GM23338 (cell line): ENCODE measurements around the gene FOXP1. TPM values are rescaled to one million over a fixed set of nuclear protein-coding genes. Genes with fewer than 3 reads are reported as not detected.

Source experiments
- ATAC-seq: fragments of 200-7000 bp; cut with Tn5 transposase; 3 replicates; pipeline ENCODE4 v1.9.1; 2020
- DNase-seq: peaks from one replicate; pipeline ENCODE4 v3.0.0-alpha.2; 2015; ENCODE audit warnings: low spot score
- H2AFZ ChIP-seq: fragments of 200-600 bp; sonication (generic); 2 replicates; pipeline ENCODE4 v1.8.0; 2016; ENCODE audit warnings: antibody characterized with exemption, mild to moderate bottlenecking, moderate library complexity
- H3F3A ChIP-seq: fragments of 200-600 bp; sonication (generic); replicated peaks from 2 replicates; pipeline ENCODE4 v1.8.0; 2017; ENCODE audit warnings: antibody characterized with exemption, mixed run types, low read depth
- H3K27ac ChIP-seq: fragments of 200-600 bp; sonication (generic); 2 replicates; pipeline ENCODE4 v1.6.1; 2016; ENCODE audit warnings: low read depth
- H3K27me3 ChIP-seq: fragments of 200-600 bp; sonication (generic); 2 replicates; pipeline ENCODE4 v1.8.0; 2016; ENCODE audit warnings: mild to moderate bottlenecking, mixed run types, moderate library complexity; ENCODE audit not compliant: insufficient read depth
- H3K36me3 ChIP-seq: fragments of 200-600 bp; sonication (generic); 2 replicates; pipeline ENCODE4 v1.8.0; 2016; ENCODE audit warnings: mild to moderate bottlenecking; ENCODE audit not compliant: insufficient read depth
- H3K4me1 ChIP-seq: fragments of 200-600 bp; sonication (generic); 2 replicates; pipeline ENCODE4 v1.8.0; 2016; ENCODE audit warnings: mild to moderate bottlenecking, moderate library complexity; ENCODE audit not compliant: insufficient read depth
- H3K4me2 ChIP-seq: fragments of 200-600 bp; sonication (generic); 2 replicates; pipeline ENCODE4 v1.7.1; 2017; ENCODE audit warnings: mixed run types
- H3K4me3 ChIP-seq: fragments of 200-600 bp; sonication (generic); 2 replicates; pipeline ENCODE4 v1.6.1; 2016; ENCODE audit warnings: mixed run types
- H3K79me2 ChIP-seq: fragments of 200-600 bp; sonication (generic); replicated peaks from 2 replicates; pipeline ENCODE4 v1.8.0; 2017; ENCODE audit warnings: mild to moderate bottlenecking; ENCODE audit not compliant: insufficient read depth
- H3K9me2 ChIP-seq: fragments of 200-600 bp; sonication (generic); 2 replicates; pipeline ENCODE4 v1.8.0; 2017; ENCODE audit not compliant: insufficient read depth
- H4K20me1 ChIP-seq: fragments of 200-600 bp; sonication (generic); replicated peaks from 2 replicates; pipeline ENCODE4 v1.8.0; 2017; ENCODE audit warnings: mild to moderate bottlenecking; ENCODE audit not compliant: insufficient read depth
- H3K27ac Mint-ChIP-seq: 2 replicates; pipeline ENCODE4 v1.8.0; 2020; ENCODE audit warnings: inconsistent platforms, mild to moderate bottlenecking, moderate library complexity, mixed read lengths
- H3K27me3 Mint-ChIP-seq: 3 replicates; pipeline ENCODE4 v1.8.0; 2022; ENCODE audit warnings: low read depth, mild to moderate bottlenecking, moderate library complexity, mixed read lengths, inconsistent platforms; ENCODE audit not compliant: insufficient read depth, poor library complexity
- H3K36me3 Mint-ChIP-seq: 3 replicates; pipeline ENCODE4 v1.8.0; 2021; ENCODE audit warnings: low read depth, mild to moderate bottlenecking, inconsistent platforms, moderate library complexity, mixed read lengths
- H3K4me1 Mint-ChIP-seq: 3 replicates; pipeline ENCODE4 v1.8.0; 2020; ENCODE audit warnings: mild to moderate bottlenecking, inconsistent platforms, mixed read lengths
- H3K4me3 Mint-ChIP-seq: 3 replicates; pipeline ENCODE4 v1.8.0; 2021; ENCODE audit warnings: moderate library complexity, mild to moderate bottlenecking, inconsistent platforms, mixed read lengths
- H3K9me3 Mint-ChIP-seq: 3 replicates; pipeline ENCODE4 v1.8.0; 2020; ENCODE audit warnings: moderate library complexity, mild to moderate bottlenecking, inconsistent platforms, mixed read lengths
- CREB1 ChIP-seq: fragments of 250-450 bp; sonication (Bioruptor Pico); IDR thresholded peaks from 2 replicates; pipeline ENCODE4 v1.5.0; 2020; ENCODE audit warnings: low read depth, mild to moderate bottlenecking, moderate library complexity
- EZH2phosphoT487 ChIP-seq: fragments of 200-600 bp; sonication (generic); IDR thresholded peaks from one replicate; pipeline ENCODE4 v1.8.1; 2018; ENCODE audit warnings: antibody characterized with exemption; ENCODE audit not compliant: unreplicated experiment
- JUNB ChIP-seq: IDR thresholded peaks from one replicate; pipeline ENCODE4 v1.6.1; 2016; ENCODE audit warnings: antibody characterized with exemption; ENCODE audit not compliant: unreplicated experiment
- POLR2AphosphoS5 ChIP-seq: IDR thresholded peaks from 2 replicates; pipeline ENCODE4 v1.6.1; 2016; ENCODE audit warnings: antibody characterized with exemption, low read depth
- ZNF114 ChIP-seq: fragments of 250-450 bp; sonication (Bioruptor Pico); IDR thresholded peaks from 2 replicates; pipeline ENCODE4 v1.5.0; 2020; ENCODE audit warnings: mild to moderate bottlenecking, moderate library complexity
- ZNF331 ChIP-seq: fragments of 250-450 bp; sonication (Bioruptor Pico); IDR thresholded peaks from 2 replicates; pipeline ENCODE4 v1.5.0; 2020; ENCODE audit warnings: low read depth, mild to moderate bottlenecking, moderate library complexity
- polyA plus RNA-seq: library from polyadenylated mRNA; unstranded; fragments of >200 nt; fragmentation: Nextera tagmentation; extraction: Ambion mirVana; gene quantifications from 2 replicates; pipeline ENCODE4 v1.2.1, GENCODE V29; 2016
- total RNA-seq: library from RNA; depleted of rRNA; stranded (reverse); fragments of >200 nt; shearing (Covaris generic); gene quantifications from 2 replicates; pipeline ENCODE4 v1.2.3, GENCODE V29; 2014
- TF ChIP-seq, protein P1 (sequence below), 2 experiments: fragments of 200-600 bp in 1 of 2; sonication (generic) in 1 of 2; conservative IDR thresholded peaks; 2 replicates each; pipeline versions ENCODE4 v1.5.1 to v1.6.1; 2016 to 2017; ENCODE audit warnings: antibody characterized with exemption in 2 of 2, low read depth in 2 of 2, mild to moderate bottlenecking in 2 of 2, moderate library complexity in 1 of 2
- TF ChIP-seq, protein P2 (sequence below): IDR thresholded peaks from one replicate; pipeline ENCODE4 v1.6.1; 2018; ENCODE audit warnings: antibody characterized with exemption; ENCODE audit not compliant: unreplicated experiment

Gene FOXP1
- total and polyA plus RNA-seq, 2 experiments from 2014 or later, result 32.9 to 35.5 TPM

DNA sequence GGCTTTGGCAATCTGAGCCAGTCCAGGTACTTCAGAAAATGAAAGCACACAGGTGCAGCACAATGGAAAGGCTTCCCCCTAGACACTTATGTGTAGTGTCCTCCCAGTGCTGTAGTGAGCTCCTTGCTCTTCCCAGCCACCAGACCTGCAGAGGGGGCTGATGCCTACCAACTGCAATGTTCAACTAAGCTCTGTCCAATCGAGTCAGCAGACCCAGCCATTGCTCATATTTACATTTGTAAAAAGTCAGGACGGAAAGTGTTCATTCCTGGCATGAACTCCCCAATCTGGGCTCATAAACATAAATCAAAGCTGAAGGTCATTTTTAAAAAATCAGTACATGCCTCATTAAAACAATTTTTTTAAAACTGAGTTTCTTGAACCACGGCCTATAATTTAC, 73.0 kb downstream of the FOXP1 start:
- H3K4me3 ChIP-seq, result no peak overlapping the region
- Mint-ChIP-seq H3K9me3 (no peaks in the 10 kb centered on the region), H3K4me3 (no peak overlapping the region), H3K27ac (peak overlapping the region; percentile 47; the same call in 1 of the 2 replicates), H3K4me1 (peaks cover 30% of the 10 kb centered on the region), H3K27me3 (peaks cover 2% of the 10 kb centered on the region), H3K36me3 (no peaks in the 10 kb centered on the region)
- H3F3A ChIP-seq, result no peaks in the 10 kb centered on the region
- H3K27me3 ChIP-seq, result no peaks in the 10 kb centered on the region
- H3K4me1 ChIP-seq, result peaks cover 26% of the 10 kb centered on the region
- H3K4me2 ChIP-seq, result no peak overlapping the region
- H3K79me2 ChIP-seq, result no peaks in the 10 kb centered on the region
- H3K36me3 ChIP-seq, result no peaks in the 10 kb centered on the region
- no peaks in the 10 kb centered on the region for H3K9me2 ChIP-seq
- ATAC-seq (peak; percentile 11; the same call in 1 of the 3 replicates), DNase-seq (no peak)
- H2AFZ ChIP-seq, result no peak overlapping the region
- H4K20me1 ChIP-seq, result no peaks in the 10 kb centered on the region
- TF ChIP-seq, protein P1, sequence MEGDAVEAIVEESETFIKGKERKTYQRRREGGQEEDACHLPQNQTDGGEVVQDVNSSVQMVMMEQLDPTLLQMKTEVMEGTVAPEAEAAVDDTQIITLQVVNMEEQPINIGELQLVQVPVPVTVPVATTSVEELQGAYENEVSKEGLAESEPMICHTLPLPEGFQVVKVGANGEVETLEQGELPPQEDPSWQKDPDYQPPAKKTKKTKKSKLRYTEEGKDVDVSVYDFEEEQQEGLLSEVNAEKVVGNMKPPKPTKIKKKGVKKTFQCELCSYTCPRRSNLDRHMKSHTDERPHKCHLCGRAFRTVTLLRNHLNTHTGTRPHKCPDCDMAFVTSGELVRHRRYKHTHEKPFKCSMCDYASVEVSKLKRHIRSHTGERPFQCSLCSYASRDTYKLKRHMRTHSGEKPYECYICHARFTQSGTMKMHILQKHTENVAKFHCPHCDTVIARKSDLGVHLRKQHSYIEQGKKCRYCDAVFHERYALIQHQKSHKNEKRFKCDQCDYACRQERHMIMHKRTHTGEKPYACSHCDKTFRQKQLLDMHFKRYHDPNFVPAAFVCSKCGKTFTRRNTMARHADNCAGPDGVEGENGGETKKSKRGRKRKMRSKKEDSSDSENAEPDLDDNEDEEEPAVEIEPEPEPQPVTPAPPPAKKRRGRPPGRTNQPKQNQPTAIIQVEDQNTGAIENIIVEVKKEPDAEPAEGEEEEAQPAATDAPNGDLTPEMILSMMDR (conservative IDR thresholded peaks at IDR 0.05; ENCODE audit: low read depth in 2 of 2), result peak in 1 of 2 experiments; percentile 29; a peak in 1 of 4 replicates
- no peak for TF ChIP-seq EZH2phosphoT487
- H3K27ac ChIP-seq, result no peak overlapping the region

DNA sequence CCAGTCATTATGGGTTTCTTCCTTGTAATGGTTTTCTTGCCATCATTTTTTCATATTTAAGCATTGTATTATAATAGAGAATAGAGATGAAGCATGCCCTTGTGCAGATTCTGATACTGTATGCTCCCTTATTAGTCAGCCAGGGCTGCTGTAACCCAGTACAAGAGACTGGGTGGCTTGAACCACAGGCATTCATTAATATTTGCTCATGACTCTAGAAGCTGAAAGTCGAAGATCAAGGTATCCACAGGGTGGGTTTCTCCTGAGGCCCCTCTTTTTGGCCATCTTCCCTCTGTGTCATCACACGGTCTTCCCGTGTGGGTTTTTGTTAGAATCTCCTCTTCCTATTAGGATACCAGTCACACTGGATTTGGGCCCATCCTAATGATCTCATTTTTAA, 74.5 kb downstream of the FOXP1 start:
- Mint-ChIP-seq H3K27ac (no peak overlapping the region), H3K9me3 (no peaks in the 10 kb centered on the region), H3K4me3 (no peak overlapping the region), H3K36me3 (no peaks in the 10 kb centered on the region), H3K27me3 (peaks cover 2% of the 10 kb centered on the region), H3K4me1 (peaks cover 29% of the 10 kb centered on the region)
- Histone ChIP-seq H3K4me1 (peaks cover 26% of the 10 kb centered on the region), H3K79me2 (no peaks in the 10 kb centered on the region), H4K20me1 (no peaks in the 10 kb centered on the region), H3K4me3 (no peak overlapping the region), H3F3A (no peaks in the 10 kb centered on the region), H3K27ac (no peak overlapping the region), H2AFZ (no peak overlapping the region), H3K9me2 (peaks cover 5% of the 10 kb centered on the region; the same call in 1 of the 2 replicates), H3K4me2 (no peak overlapping the region), H3K27me3 (no peaks in the 10 kb centered on the region), H3K36me3 (no peaks in the 10 kb centered on the region)
- DNase-seq (no peak), ATAC-seq (no peak)
- TF ChIP-seq, protein P1 (conservative IDR thresholded peaks at IDR 0.05; ENCODE audit: low read depth in 2 of 2), result no peak
- TF ChIP-seq JUNB (no peak), ZNF331 (CRISPR knock-in tag) (no peak), EZH2phosphoT487 (no peak), ZNF114 (no peak), POLR2AphosphoS5 (no peak), CREB1 (no peak)
- TF ChIP-seq, protein P2, sequence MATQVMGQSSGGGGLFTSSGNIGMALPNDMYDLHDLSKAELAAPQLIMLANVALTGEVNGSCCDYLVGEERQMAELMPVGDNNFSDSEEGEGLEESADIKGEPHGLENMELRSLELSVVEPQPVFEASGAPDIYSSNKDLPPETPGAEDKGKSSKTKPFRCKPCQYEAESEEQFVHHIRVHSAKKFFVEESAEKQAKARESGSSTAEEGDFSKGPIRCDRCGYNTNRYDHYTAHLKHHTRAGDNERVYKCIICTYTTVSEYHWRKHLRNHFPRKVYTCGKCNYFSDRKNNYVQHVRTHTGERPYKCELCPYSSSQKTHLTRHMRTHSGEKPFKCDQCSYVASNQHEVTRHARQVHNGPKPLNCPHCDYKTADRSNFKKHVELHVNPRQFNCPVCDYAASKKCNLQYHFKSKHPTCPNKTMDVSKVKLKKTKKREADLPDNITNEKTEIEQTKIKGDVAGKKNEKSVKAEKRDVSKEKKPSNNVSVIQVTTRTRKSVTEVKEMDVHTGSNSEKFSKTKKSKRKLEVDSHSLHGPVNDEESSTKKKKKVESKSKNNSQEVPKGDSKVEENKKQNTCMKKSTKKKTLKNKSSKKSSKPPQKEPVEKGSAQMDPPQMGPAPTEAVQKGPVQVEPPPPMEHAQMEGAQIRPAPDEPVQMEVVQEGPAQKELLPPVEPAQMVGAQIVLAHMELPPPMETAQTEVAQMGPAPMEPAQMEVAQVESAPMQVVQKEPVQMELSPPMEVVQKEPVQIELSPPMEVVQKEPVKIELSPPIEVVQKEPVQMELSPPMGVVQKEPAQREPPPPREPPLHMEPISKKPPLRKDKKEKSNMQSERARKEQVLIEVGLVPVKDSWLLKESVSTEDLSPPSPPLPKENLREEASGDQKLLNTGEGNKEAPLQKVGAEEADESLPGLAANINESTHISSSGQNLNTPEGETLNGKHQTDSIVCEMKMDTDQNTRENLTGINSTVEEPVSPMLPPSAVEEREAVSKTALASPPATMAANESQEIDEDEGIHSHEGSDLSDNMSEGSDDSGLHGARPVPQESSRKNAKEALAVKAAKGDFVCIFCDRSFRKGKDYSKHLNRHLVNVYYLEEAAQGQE, result no peak
